GM23248 (cell line): ENCODE results near the gene C10orf105. TPM values are rescaled to one million over a fixed set of nuclear protein-coding genes. Genes with fewer than 3 reads are reported as not detected.
A peak's percentile ranks its signal among the peaks of the same experiment; 100 is the strongest.

ENCODE experiments used
- DNase-seq: peaks from one replicate; pipeline ENCODE4 v3.0.0-alpha.2; 2015
- H2AFZ ChIP-seq: fragments of 200-600 bp; sonication (generic); 2 replicates; pipeline ENCODE4 v1.6.1; 2016; ENCODE audit warnings: antibody characterized with exemption
- H3F3A ChIP-seq: fragments of 200-600 bp; sonication (generic); 2 replicates; pipeline ENCODE4 v1.6.1; 2016; ENCODE audit warnings: mild to moderate bottlenecking, antibody characterized with exemption, mixed run types; ENCODE audit not compliant: insufficient read depth
- H3K27ac ChIP-seq: fragments of 200-600 bp; sonication (generic); 2 replicates; pipeline ENCODE4 v1.5.1; 2016; ENCODE audit warnings: mild to moderate bottlenecking
- H3K27me3 ChIP-seq: fragments of 200-600 bp; sonication (generic); replicated peaks from 2 replicates; pipeline ENCODE4 v1.6.1; 2016; ENCODE audit warnings: mild to moderate bottlenecking; ENCODE audit not compliant: insufficient read depth
- H3K36me3 ChIP-seq: fragments of 200-600 bp; sonication (generic); 2 replicates; pipeline ENCODE4 v1.6.1; 2016; ENCODE audit warnings: low read depth, mild to moderate bottlenecking
- H3K4me1 ChIP-seq: fragments of 200-600 bp; sonication (generic); 2 replicates; pipeline ENCODE4 v1.6.1; 2016; ENCODE audit warnings: mild to moderate bottlenecking; ENCODE audit not compliant: insufficient read depth
- H3K4me2 ChIP-seq: fragments of 200-600 bp; sonication (generic); one replicate; pipeline ENCODE4 v1.6.1; 2016; ENCODE audit warnings: mild to moderate bottlenecking; ENCODE audit not compliant: unreplicated experiment
- H3K4me3 ChIP-seq: fragments of 200-600 bp; sonication (generic); 2 replicates; pipeline ENCODE4 v1.5.1; 2016; ENCODE audit warnings: mild to moderate bottlenecking
- H3K79me2 ChIP-seq: fragments of 200-600 bp; sonication (generic); 2 replicates; pipeline ENCODE4 v1.6.1; 2016; ENCODE audit warnings: mild to moderate bottlenecking; ENCODE audit not compliant: insufficient read depth
- H3K9ac ChIP-seq: fragments of 200-600 bp; sonication (generic); 2 replicates; pipeline ENCODE4 v1.6.1; 2016; ENCODE audit warnings: mild to moderate bottlenecking
- H3K9me2 ChIP-seq: fragments of 200-600 bp; sonication (generic); 2 replicates; pipeline ENCODE4 v1.6.1; 2016; ENCODE audit warnings: mixed run types, mild to moderate bottlenecking, moderate library complexity; ENCODE audit not compliant: insufficient read depth
- H3K9me3 ChIP-seq: fragments of 200-600 bp; sonication (generic); one replicate; pipeline ENCODE4 v1.6.1; 2017; ENCODE audit warnings: low read depth
- H4K20me1 ChIP-seq: fragments of 200-600 bp; sonication (generic); 2 replicates; pipeline ENCODE4 v1.6.0; 2016; ENCODE audit not compliant: insufficient read depth
- EZH2 ChIP-seq: fragments of 200-600 bp; sonication (generic); IDR thresholded peaks from 2 replicates; pipeline ENCODE4 v1.6.1; 2018; ENCODE audit warnings: antibody characterized with exemption, mild to moderate bottlenecking; ENCODE audit not compliant: insufficient read depth, poor library complexity, severe bottlenecking
- EZH2phosphoT487 ChIP-seq: fragments of 200-600 bp; sonication (generic); IDR thresholded peaks from 2 replicates; pipeline ENCODE4 v1.6.1; 2018; ENCODE audit warnings: antibody characterized with exemption, moderate library complexity, mild to moderate bottlenecking, low read depth; ENCODE audit not compliant: insufficient read depth
- WGBS, 2 experiments: methylation state at CpG; one replicate each; pipeline ENCODE4 v1.1.6; 2015 to 2017; ENCODE audit warnings: low lambda C conversion rate in 2 of 2, low coverage in 1 of 2; ENCODE audit errors: missing lambda C conversion rate in 2 of 2; 5-methylcytosine and 5-hydroxymethylcytosine counted together
- in situ Hi-C: fragments of 300-500 bp; cut with MboI; formaldehyde crosslinking; loops from 2 replicates; pipeline ENCODE4 v1.15.0; 2020
- polyA plus RNA-seq: library from polyadenylated mRNA; unstranded; fragments of >200 nt; fragmentation: Nextera tagmentation; extraction: Ambion mirVana; gene quantifications from 2 replicates; pipeline ENCODE4 v1.2.1, GENCODE V29; 2016
- total RNA-seq: library from RNA; depleted of rRNA; stranded (reverse); fragments of >200 nt; shearing (Covaris generic); gene quantifications from 2 replicates; pipeline ENCODE4 v1.2.3, GENCODE V29; 2014

The C10orf105 gene
- total and polyA plus RNA-seq, 2 experiments from 2014 or later = not detected

DNA sequence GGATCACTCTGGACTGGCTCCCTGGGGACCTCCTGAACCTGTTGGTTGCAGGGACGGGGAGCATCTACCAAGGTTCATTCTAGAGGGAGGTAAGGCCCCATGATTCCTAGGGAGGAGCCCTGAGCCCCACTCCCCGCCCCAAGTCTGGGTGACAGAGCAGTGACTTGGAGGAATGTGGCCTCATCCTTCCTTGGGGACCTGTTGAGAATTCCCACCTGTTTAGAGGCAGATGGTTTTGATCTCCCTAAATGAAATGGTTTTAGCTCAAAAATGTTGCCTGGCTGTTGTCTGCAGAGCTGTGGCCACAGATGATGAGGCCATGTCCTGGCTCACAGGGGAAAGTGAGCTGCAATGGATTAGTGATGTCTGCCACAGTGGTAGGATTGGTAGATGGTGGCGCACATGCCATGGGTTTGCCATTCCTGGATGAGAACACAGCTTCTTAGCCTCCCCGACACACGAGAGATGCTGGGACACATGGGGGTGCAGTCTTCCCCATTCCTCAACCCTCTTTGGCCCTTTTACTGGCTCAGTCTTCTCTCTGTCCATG lies 12.3 kb downstream of the C10orf105 start:
- in situ Hi-C loops = no loop called here
- Histone ChIP-seq H3K27me3 (no peaks in the 10 kb centered on the region), H3K36me3 (no peaks in the 10 kb centered on the region), H2AFZ (no peak overlapping the region), H3K9me2 (no peaks in the 10 kb centered on the region), H3K79me2 (no peaks in the 10 kb centered on the region), H3K27ac (no peak overlapping the region), H3K4me3 (no peak overlapping the region), H3K9ac (no peak overlapping the region), H3K4me1 (no peaks in the 10 kb centered on the region), H3K4me2 (no peak overlapping the region), H4K20me1 (no peaks in the 10 kb centered on the region), H3F3A (no peaks in the 10 kb centered on the region), H3K9me3 (no peaks in the 10 kb centered on the region)
- WGBS, 2 experiments = 52 to 53% methylated on average over 5 of the region's 5 CpGs
- no peak for DNase-seq
- no peak for TF ChIP-seq EZH2
- TF ChIP-seq EZH2phosphoT487 = no peak

DNA sequence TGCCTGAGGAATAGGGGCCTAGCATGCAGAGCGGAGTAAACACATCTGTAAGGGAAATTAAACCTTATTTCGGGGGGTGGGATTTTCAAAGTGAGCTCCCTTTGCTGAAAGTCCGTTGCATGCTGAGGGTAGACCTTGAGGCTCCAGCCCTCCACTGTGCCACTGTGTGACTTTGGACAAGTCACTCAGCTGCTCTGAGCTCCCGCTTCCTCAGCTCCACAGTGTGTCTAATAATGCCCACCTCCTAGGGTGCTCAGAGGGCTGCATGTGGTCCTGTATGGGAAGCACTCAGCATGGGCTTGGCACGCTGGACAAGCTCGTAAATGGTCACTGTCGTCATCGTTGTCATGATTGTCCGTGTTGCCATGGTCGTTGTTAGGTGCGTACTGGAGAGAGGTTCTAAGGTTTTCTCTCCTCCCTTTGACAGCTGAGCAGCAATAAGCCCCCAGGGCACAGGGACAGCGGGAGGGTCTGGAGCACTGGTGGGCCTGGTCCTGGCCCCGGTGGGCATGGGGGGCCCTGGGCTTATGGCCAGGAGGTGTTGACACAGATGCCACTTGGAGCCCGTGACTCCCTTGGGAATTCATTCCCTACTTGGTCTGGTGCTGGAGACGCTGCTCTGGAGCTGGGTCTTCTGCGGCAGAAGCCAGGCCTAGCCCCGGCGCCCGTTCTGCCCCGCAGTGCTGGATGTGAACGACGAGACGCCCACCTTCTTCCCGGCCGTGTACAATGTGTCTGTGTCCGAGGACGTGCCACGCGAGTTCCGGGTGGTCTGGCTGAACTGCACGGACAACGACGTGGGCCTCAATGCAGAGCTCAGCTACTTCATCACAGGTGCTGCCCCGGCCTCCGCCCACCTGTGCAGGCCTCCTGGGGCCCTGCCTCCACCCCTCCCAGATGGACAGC lies 13.1 kb downstream of the C10orf105 start:
- Histone ChIP-seq H3K4me3 (no peak overlapping the region), H3K4me2 (no peak overlapping the region), H3K27me3 (no peaks in the 10 kb centered on the region; the same call in 1 of the 2 replicates), H3K9me2 (no peaks in the 10 kb centered on the region), H2AFZ (no peak overlapping the region), H3K9me3 (no peaks in the 10 kb centered on the region), H3K4me1 (no peaks in the 10 kb centered on the region), H3K9ac (no peak overlapping the region), H3K79me2 (no peaks in the 10 kb centered on the region), H3F3A (no peaks in the 10 kb centered on the region), H3K27ac (no peak overlapping the region), H4K20me1 (no peaks in the 10 kb centered on the region), H3K36me3 (no peaks in the 10 kb centered on the region)
- 72 to 76% methylated on average over 30 to 35 of the region's 35 CpGs for WGBS, 2 experiments
- in situ Hi-C loops = no loop called here
- no peak for TF ChIP-seq EZH2
- TF ChIP-seq EZH2phosphoT487 = no peak
- no peak for DNase-seq

GRCh38 chr10:71705582-71705981 lies 14.0 kb downstream of the C10orf105 start:
- peak; percentile 8 for DNase-seq
- H2AFZ ChIP-seq = no peak overlapping the region
- H3K9me2 ChIP-seq = no peaks in the 10 kb centered on the region

DNA sequence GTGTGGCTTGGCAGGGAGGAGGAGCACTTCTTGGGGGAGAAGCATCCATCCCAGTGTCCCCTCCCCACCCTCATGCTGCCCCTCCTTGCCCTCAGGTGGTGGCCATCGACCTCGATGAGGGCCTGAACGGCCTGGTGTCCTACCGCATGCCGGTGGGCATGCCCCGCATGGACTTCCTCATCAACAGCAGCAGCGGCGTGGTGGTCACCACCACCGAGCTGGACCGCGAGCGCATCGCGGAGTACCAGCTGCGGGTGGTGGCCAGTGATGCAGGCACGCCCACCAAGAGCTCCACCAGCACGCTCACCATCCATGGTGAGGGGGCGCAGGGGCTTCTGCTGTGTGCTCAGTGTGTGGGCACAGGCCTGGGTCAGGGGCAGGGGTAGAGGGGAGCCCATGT lies 14.8 kb downstream of the C10orf105 start:
- Histone ChIP-seq H3K9me2 (no peaks in the 10 kb centered on the region), H3K4me3 (no peak overlapping the region), H3K27me3 (no peaks in the 10 kb centered on the region; the same call in 1 of the 2 replicates), H4K20me1 (no peaks in the 10 kb centered on the region), H3K79me2 (no peaks in the 10 kb centered on the region), H3K4me2 (no peak overlapping the region), H2AFZ (no peak overlapping the region), H3K4me1 (no peaks in the 10 kb centered on the region), H3K27ac (no peak overlapping the region), H3K36me3 (no peaks in the 10 kb centered on the region), H3F3A (no peaks in the 10 kb centered on the region), H3K9me3 (no peaks in the 10 kb centered on the region), H3K9ac (no peak overlapping the region)
- no peak for DNase-seq
- no peak for TF ChIP-seq EZH2phosphoT487
- no peak for TF ChIP-seq EZH2
- WGBS, 2 experiments = 79 to 86% methylated on average over 12 to 18 of the region's 18 CpGs
- in situ Hi-C loops = no loop called here

More at GRCh38 chr10:71705582-71705981, 14.0 kb downstream of the C10orf105 start:
- Histone ChIP-seq H3K4me2 (no peak overlapping the region), H3K4me3 (no peak overlapping the region), H3K36me3 (no peaks in the 10 kb centered on the region), H3K27ac (no peak overlapping the region), H4K20me1 (no peaks in the 10 kb centered on the region), H3K79me2 (no peaks in the 10 kb centered on the region), H3K27me3 (no peaks in the 10 kb centered on the region; the same call in 1 of the 2 replicates), H3K9ac (no peak overlapping the region), H3K9me3 (no peaks in the 10 kb centered on the region), H3F3A (no peaks in the 10 kb centered on the region), H3K4me1 (no peaks in the 10 kb centered on the region)
- 61 to 73% methylated on average over 2 of the region's 2 CpGs for WGBS, 2 experiments
- in situ Hi-C loops = no loop called here
- TF ChIP-seq EZH2 = no peak
- no peak for TF ChIP-seq EZH2phosphoT487
